ENCODE data around the gene NKTR. TPM values are rescaled to one million over a fixed set of nuclear protein-coding genes. Genes with fewer than 3 reads are reported as not detected.

The NKTR gene
- total and polyA plus RNA-seq, 7 donors = 1.8 to 130 (median 81.3) TPM

- H3K4me1 ChIP-seq = peaks cover 0 to 5% (median 2%) of the 10 kb centered on the region in 4 donors
- WGBS, 2 donors = 84% methylated on average over 2 of the region's 2 CpGs
- H3K27ac ChIP-seq = no peak overlapping the region
- no peaks in the 10 kb centered on the region for H3K9me3 ChIP-seq
- no peak overlapping the region for H3K4me3 ChIP-seq
- no peaks in the 10 kb centered on the region for H3K36me3 ChIP-seq
- H3K27me3 ChIP-seq = no peaks in the 10 kb centered on the region
- TF ChIP-seq EP300 (IDR thresholded peaks at IDR 0.05) (no peak), POLR2A (IDR thresholded peaks at IDR 0.05) (no peak), POLR2AphosphoS5 (IDR thresholded peaks at IDR 0.05) (no peak)
- TF ChIP-seq, protein P1, sequence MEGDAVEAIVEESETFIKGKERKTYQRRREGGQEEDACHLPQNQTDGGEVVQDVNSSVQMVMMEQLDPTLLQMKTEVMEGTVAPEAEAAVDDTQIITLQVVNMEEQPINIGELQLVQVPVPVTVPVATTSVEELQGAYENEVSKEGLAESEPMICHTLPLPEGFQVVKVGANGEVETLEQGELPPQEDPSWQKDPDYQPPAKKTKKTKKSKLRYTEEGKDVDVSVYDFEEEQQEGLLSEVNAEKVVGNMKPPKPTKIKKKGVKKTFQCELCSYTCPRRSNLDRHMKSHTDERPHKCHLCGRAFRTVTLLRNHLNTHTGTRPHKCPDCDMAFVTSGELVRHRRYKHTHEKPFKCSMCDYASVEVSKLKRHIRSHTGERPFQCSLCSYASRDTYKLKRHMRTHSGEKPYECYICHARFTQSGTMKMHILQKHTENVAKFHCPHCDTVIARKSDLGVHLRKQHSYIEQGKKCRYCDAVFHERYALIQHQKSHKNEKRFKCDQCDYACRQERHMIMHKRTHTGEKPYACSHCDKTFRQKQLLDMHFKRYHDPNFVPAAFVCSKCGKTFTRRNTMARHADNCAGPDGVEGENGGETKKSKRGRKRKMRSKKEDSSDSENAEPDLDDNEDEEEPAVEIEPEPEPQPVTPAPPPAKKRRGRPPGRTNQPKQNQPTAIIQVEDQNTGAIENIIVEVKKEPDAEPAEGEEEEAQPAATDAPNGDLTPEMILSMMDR (IDR thresholded peaks at IDR 0.05) = no peak
- intact Hi-C loops (cut with DNase I) = no loop called here
- DNase-seq = peak; percentile 25
Measured at GRCh38 chr3:42678447-42678846, 78.0 kb downstream of the NKTR start.

DNA sequence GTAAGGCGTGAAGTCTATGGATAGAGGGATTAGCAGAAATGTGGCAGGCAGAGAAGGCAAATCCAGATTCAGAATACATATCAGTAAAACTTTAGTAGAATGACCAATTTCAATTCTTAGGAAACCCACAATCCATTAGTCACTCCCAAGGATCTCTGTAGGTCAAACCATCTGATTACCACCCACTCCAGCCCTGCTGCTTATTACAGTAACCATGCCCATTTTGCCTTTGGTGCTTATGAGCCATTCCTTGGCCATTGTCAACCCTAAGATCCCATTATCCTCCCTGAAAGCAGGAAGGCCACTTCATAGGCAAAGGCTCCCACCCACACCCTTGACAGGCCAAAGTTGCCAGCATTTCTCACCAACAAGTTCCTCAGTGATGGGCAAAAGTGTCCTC is 79.8 kb downstream of the NKTR start:
- H3K9me3 ChIP-seq = no peaks in the 10 kb centered on the region
- H3K4me1 ChIP-seq = peaks cover 0 to 23% (median 18%) of the 10 kb centered on the region in 4 donors
- DNase-seq = peak; percentile 9
- intact Hi-C loops (cut with DNase I) = no loop called here
- no peak overlapping the region for H3K4me3 ChIP-seq
- no peaks in the 10 kb centered on the region for H3K27me3 ChIP-seq
- 89 to 94% methylated on average over 1 of the region's 1 CpG for WGBS, 2 donors
- no peak for TF ChIP-seq POLR2AphosphoS5 (IDR thresholded peaks at IDR 0.05)
- TF ChIP-seq POLR2A (IDR thresholded peaks at IDR 0.05) = no peak
- TF ChIP-seq, protein P1 (IDR thresholded peaks at IDR 0.05) = no peak
- no peak for TF ChIP-seq EP300 (IDR thresholded peaks at IDR 0.05)
- H3K27ac ChIP-seq = no peak overlapping the region
- H3K36me3 ChIP-seq = no peaks in the 10 kb centered on the region

DNA sequence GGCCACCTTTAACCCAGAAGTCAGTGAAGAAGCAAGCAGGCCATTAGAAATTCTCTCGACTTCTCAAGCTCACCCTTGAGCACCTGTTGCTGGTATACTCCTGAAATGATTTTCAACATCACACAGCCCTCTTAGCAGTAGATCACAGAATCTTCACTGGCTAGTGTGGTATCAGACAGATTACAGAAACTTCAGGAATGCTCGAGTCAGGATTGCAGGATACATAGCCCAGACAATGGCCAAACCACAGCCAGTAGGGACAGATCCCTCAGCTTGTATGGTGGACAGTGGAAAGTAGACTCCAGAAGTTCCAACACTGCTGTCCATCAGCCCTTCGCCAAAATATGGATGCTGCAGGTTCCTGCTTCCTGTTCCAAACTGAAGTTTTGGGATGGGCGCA is 80.3 kb downstream of the NKTR start:
- H3K36me3 ChIP-seq = no peaks in the 10 kb centered on the region
- TF ChIP-seq POLR2A (IDR thresholded peaks at IDR 0.05) = no peak
- no peak for TF ChIP-seq POLR2AphosphoS5 (IDR thresholded peaks at IDR 0.05)
- TF ChIP-seq, protein P1 (IDR thresholded peaks at IDR 0.05) = no peak
- TF ChIP-seq EP300 (IDR thresholded peaks at IDR 0.05) = no peak
- H3K27ac ChIP-seq = no peak overlapping the region
- H3K4me1 ChIP-seq = peaks cover 0 to 28% (median 23%) of the 10 kb centered on the region in 4 donors
- peaks cover 0 to under 1% (median 0%) of the 10 kb centered on the region in 3 donors for H3K27me3 ChIP-seq
- DNase-seq = peak; percentile 25
- H3K4me3 ChIP-seq = no peak overlapping the region
- intact Hi-C loops (cut with DNase I) = no loop called here
- 83 to 89% methylated on average over 4 of the region's 4 CpGs for WGBS, 2 donors
- no peaks in the 10 kb centered on the region for H3K9me3 ChIP-seq

GRCh38 chr3:42681361-42682038 is 81.0 kb downstream of the NKTR start:
- WGBS, 2 donors = 81 to 85% methylated on average over 10 of the region's 10 CpGs
- no peaks in the 10 kb centered on the region for H3K9me3 ChIP-seq

More at GRCh38 chr3:42681361-42682038, 81.0 kb downstream of the NKTR start:
- Histone ChIP-seq H3K36me3 (no peaks in the 10 kb centered on the region), H3K27me3 (peaks cover 0 to 8% (median 0%) of the 10 kb centered on the region in 3 donors), H3K4me3 (no peak overlapping the region), H3K4me1 (peaks cover 0 to 34% (median 30%) of the 10 kb centered on the region in 4 donors), H3K27ac (no peak overlapping the region)
- peak; percentile 46 for DNase-seq
- intact Hi-C loops (cut with DNase I) = no loop called here
- TF ChIP-seq POLR2AphosphoS5 (IDR thresholded peaks at IDR 0.05) (no peak), POLR2A (IDR thresholded peaks at IDR 0.05) (no peak), EP300 (IDR thresholded peaks at IDR 0.05) (no peak)
- TF ChIP-seq, protein P1 (IDR thresholded peaks at IDR 0.05) = no peak
